SK-N-SH treated with all-trans-retinoic acid at 6 μM for 48 hours (cell line): ENCODE data around the gene SMC6.

Experiments
- ATAC-seq: fragments of 200-7000 bp; cut with Tn5 transposase; 3 replicates; pipeline ENCODE4 v1.9.1; 2020; ENCODE audit warnings: mild to moderate bottlenecking, moderate library complexity
- ARNTL ChIP-seq: fragments of 450-650 bp; formaldehyde crosslinking; IDR thresholded peaks from 2 replicates; pipeline ENCODE4 v1.5.0; 2020; ENCODE audit warnings: low read depth, mild to moderate bottlenecking, moderate library complexity, borderline replicate concordance
- BACH2 ChIP-seq: fragments of 250-450 bp; sonication (Bioruptor Pico); IDR thresholded peaks from 2 replicates; pipeline ENCODE4 v1.9.0; 2021; ENCODE audit warnings: mild to moderate bottlenecking, borderline replicate concordance
- CSDC2 ChIP-seq: fragments of 250-450 bp; sonication (Bioruptor Pico); IDR thresholded peaks from 2 replicates; pipeline ENCODE4 v1.5.0; 2020; ENCODE audit warnings: mild to moderate bottlenecking, moderate library complexity
- ESRRG ChIP-seq: fragments of 250-450 bp; sonication (Bioruptor Pico); IDR thresholded peaks from 2 replicates; pipeline ENCODE4 v1.6.1; 2021; ENCODE audit warnings: mild to moderate bottlenecking
- GLIS3 ChIP-seq: fragments of 250-450 bp; sonication (Bioruptor Pico); IDR thresholded peaks from 2 replicates; pipeline ENCODE4 v1.5.0; 2020; ENCODE audit warnings: mild to moderate bottlenecking, moderate library complexity
- ISL1 ChIP-seq: fragments of 250-450 bp; sonication (Bioruptor Pico); IDR thresholded peaks from 2 replicates; pipeline ENCODE4 v2.1.2; 2022; ENCODE audit warnings: mild to moderate bottlenecking, moderate library complexity
- OSR1 ChIP-seq: fragments of 250-450 bp; sonication (Bioruptor Pico); IDR thresholded peaks from 2 replicates; pipeline ENCODE4 v1.8.0; 2022; ENCODE audit warnings: moderate library complexity, mild to moderate bottlenecking, inconsistent platforms
- RARB ChIP-seq: fragments of 250-450 bp; sonication (Bioruptor Pico); IDR thresholded peaks from 2 replicates; pipeline ENCODE4 v1.8.0; 2021; ENCODE audit warnings: mild to moderate bottlenecking, moderate library complexity
- SNAI2 ChIP-seq: fragments of 250-450 bp; sonication (Bioruptor Pico); IDR thresholded peaks from 2 replicates; pipeline ENCODE4 v1.5.0; 2020; ENCODE audit warnings: mild to moderate bottlenecking, moderate library complexity
- TCF4 ChIP-seq: fragments of 250-450 bp; sonication (Bioruptor Pico); IDR thresholded peaks from 2 replicates; pipeline ENCODE4 v1.8.0; 2021; ENCODE audit warnings: mild to moderate bottlenecking, moderate library complexity, borderline replicate concordance
- TOX ChIP-seq: fragments of 250-450 bp; sonication (Bioruptor Pico); IDR thresholded peaks from 2 replicates; pipeline ENCODE4 v1.8.0; 2021; ENCODE audit warnings: mild to moderate bottlenecking, moderate library complexity, borderline replicate concordance
- ZC3H10 ChIP-seq: fragments of 250-450 bp; sonication (Bioruptor Pico); IDR thresholded peaks from 2 replicates; pipeline ENCODE4 v1.5.1; 2021; ENCODE audit warnings: mild to moderate bottlenecking, moderate library complexity
- ZFP30 ChIP-seq: fragments of 450-650 bp; formaldehyde crosslinking; IDR thresholded peaks from 2 replicates; pipeline ENCODE4 v1.5.0; 2022; ENCODE audit warnings: mild to moderate bottlenecking, moderate library complexity
- ZNF565 ChIP-seq: fragments of 450-650 bp; formaldehyde crosslinking; conservative IDR thresholded peaks from 2 replicates; pipeline ENCODE4 v1.5.0; 2020; ENCODE audit warnings: low read depth, mild to moderate bottlenecking, moderate library complexity
- ZNF70 ChIP-seq: fragments of 450-650 bp; formaldehyde crosslinking; IDR thresholded peaks from 2 replicates; pipeline ENCODE4 v1.5.0; 2020; ENCODE audit warnings: mild to moderate bottlenecking, moderate library complexity
- ZNF8 ChIP-seq: fragments of 450-650 bp; formaldehyde crosslinking; IDR thresholded peaks from 2 replicates; pipeline ENCODE4 v1.5.0; 2020; ENCODE audit warnings: mild to moderate bottlenecking, moderate library complexity
- TF ChIP-seq, protein P1 (sequence below): fragments of 250-450 bp; sonication (Bioruptor Pico); IDR thresholded peaks from 2 replicates; pipeline ENCODE4 v1.5.0; 2020; ENCODE audit warnings: mild to moderate bottlenecking, moderate library complexity
- TF ChIP-seq, protein P2 (sequence below): fragments of 250-450 bp; sonication (Bioruptor Pico); IDR thresholded peaks from 2 replicates; pipeline ENCODE4 v1.5.1; 2020; ENCODE audit warnings: low read depth, mild to moderate bottlenecking, moderate library complexity
- TF ChIP-seq, protein P3 (sequence below): fragments of 250-450 bp; sonication (Bioruptor Pico); IDR thresholded peaks from 2 replicates; pipeline ENCODE4 v1.8.0; 2021; ENCODE audit warnings: low read depth, mild to moderate bottlenecking, moderate library complexity, borderline replicate concordance
- TF ChIP-seq, protein P4 (sequence below): fragments of 250-450 bp; sonication (Bioruptor Pico); IDR thresholded peaks from 2 replicates; pipeline ENCODE4 v1.5.1; 2021; ENCODE audit warnings: mild to moderate bottlenecking, moderate library complexity
- TF ChIP-seq, protein P5 (sequence below): fragments of 250-450 bp; sonication (Bioruptor Pico); IDR thresholded peaks from 2 replicates; pipeline ENCODE4 v1.8.0; 2020; ENCODE audit warnings: mild to moderate bottlenecking, moderate library complexity, borderline replicate concordance

The SMC6 gene

DNA sequence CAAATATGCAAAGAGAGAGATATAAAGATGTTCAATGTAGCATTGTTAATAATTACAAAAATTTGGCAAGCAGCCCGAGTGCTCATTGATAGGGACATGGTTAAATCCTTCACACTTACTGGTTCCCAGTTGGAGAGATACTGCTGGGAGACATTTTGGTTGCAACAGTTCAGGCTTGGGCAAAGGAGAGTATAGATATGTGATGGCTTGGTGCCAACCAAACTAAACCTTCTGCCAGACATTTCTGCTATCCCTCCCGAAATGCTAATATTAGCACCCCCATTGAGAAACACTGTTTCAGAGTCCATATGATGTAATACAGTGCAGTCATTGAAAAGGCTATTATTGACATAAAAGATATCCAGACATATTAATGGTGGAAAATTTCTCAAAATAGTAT, 11.8 kb upstream of the SMC6 start:
- no peak for ATAC-seq
- TF ChIP-seq ESRRG (CRISPR knock-in tag) (no peak), ZC3H10 (CRISPR knock-in tag) (no peak), TCF4 (CRISPR knock-in tag) (no peak), RARB (CRISPR knock-in tag) (no peak), ZNF70 (CRISPR knock-in tag) (no peak), OSR1 (CRISPR knock-in tag) (no peak), ZNF8 (CRISPR knock-in tag) (no peak), ZNF565 (CRISPR knock-in tag) (no peak), ARNTL (no peak), SNAI2 (no peak), TOX (CRISPR knock-in tag) (no peak), BACH2 (CRISPR knock-in tag) (no peak), CSDC2 (CRISPR knock-in tag) (no peak)
- TF ChIP-seq, protein P1, sequence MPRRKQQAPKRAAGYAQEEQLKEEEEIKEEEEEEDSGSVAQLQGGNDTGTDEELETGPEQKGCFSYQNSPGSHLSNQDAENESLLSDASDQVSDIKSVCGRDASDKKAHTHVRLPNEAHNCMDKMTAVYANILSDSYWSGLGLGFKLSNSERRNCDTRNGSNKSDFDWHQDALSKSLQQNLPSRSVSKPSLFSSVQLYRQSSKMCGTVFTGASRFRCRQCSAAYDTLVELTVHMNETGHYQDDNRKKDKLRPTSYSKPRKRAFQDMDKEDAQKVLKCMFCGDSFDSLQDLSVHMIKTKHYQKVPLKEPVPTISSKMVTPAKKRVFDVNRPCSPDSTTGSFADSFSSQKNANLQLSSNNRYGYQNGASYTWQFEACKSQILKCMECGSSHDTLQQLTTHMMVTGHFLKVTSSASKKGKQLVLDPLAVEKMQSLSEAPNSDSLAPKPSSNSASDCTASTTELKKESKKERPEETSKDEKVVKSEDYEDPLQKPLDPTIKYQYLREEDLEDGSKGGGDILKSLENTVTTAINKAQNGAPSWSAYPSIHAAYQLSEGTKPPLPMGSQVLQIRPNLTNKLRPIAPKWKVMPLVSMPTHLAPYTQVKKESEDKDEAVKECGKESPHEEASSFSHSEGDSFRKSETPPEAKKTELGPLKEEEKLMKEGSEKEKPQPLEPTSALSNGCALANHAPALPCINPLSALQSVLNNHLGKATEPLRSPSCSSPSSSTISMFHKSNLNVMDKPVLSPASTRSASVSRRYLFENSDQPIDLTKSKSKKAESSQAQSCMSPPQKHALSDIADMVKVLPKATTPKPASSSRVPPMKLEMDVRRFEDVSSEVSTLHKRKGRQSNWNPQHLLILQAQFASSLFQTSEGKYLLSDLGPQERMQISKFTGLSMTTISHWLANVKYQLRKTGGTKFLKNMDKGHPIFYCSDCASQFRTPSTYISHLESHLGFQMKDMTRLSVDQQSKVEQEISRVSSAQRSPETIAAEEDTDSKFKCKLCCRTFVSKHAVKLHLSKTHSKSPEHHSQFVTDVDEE (CRISPR knock-in tag): no peak
- TF ChIP-seq, protein P2, sequence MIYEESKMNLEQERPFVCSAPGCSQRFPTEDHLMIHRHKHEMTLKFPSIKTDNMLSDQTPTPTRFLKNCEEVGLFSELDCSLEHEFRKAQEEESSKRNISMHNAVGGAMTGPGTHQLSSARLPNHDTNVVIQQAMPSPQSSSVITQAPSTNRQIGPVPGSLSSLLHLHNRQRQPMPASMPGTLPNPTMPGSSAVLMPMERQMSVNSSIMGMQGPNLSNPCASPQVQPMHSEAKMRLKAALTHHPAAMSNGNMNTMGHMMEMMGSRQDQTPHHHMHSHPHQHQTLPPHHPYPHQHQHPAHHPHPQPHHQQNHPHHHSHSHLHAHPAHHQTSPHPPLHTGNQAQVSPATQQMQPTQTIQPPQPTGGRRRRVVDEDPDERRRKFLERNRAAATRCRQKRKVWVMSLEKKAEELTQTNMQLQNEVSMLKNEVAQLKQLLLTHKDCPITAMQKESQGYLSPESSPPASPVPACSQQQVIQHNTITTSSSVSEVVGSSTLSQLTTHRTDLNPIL: no peak
- TF ChIP-seq, protein P3, sequence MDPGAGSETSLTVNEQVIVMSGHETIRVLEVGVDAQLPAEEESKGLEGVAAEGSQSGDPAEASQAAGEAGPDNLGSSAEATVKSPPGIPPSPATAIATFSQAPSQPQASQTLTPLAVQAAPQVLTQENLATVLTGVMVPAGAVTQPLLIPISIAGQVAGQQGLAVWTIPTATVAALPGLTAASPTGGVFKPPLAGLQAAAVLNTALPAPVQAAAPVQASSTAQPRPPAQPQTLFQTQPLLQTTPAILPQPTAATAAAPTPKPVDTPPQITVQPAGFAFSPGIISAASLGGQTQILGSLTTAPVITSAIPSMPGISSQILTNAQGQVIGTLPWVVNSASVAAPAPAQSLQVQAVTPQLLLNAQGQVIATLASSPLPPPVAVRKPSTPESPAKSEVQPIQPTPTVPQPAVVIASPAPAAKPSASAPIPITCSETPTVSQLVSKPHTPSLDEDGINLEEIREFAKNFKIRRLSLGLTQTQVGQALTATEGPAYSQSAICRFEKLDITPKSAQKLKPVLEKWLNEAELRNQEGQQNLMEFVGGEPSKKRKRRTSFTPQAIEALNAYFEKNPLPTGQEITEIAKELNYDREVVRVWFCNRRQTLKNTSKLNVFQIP: no peak

DNA sequence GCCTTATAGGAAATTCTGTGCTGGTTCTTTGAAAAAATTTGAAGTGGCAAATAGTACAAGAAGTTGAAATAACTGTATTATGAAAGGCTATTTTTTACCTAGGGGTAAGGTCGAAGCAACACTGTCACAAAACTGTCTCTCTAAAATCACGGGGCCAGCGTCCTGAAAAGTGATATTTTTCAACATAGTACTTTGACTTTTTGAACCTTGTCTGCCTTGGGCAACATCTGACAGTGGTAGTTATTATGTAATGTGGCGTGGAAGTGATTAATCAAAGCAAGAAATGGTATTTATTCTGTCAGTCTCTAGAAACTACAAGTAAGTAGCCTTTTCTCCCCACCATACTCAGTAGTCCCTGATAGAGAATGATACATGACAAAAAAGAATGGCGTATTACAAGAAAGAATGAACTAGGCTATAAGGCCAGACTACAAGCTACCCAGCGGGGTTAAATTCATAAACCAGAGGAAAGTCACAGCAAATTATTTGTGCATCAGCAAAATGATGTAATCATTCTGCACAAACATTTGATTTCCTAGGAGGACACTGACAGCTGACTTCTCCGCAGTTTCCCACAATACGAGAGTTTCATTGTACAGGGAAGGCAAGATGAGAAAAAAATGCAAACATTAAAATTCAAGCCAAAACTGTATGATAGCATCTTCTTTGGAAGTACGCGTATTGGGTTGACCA, 10.2 kb upstream of the SMC6 start:
- no peak for ATAC-seq
- TF ChIP-seq CSDC2 (CRISPR knock-in tag) (no peak), SNAI2 (no peak), ZFP30 (CRISPR knock-in tag) (no peak), ARNTL (no peak), ZNF70 (CRISPR knock-in tag) (no peak), ESRRG (CRISPR knock-in tag) (no peak), RARB (CRISPR knock-in tag) (no peak), ZC3H10 (CRISPR knock-in tag) (no peak), TCF4 (CRISPR knock-in tag) (no peak), BACH2 (CRISPR knock-in tag) (no peak), ZNF565 (CRISPR knock-in tag) (no peak), GLIS3 (CRISPR knock-in tag) (no peak), OSR1 (CRISPR knock-in tag) (no peak)
- TF ChIP-seq, protein P4, sequence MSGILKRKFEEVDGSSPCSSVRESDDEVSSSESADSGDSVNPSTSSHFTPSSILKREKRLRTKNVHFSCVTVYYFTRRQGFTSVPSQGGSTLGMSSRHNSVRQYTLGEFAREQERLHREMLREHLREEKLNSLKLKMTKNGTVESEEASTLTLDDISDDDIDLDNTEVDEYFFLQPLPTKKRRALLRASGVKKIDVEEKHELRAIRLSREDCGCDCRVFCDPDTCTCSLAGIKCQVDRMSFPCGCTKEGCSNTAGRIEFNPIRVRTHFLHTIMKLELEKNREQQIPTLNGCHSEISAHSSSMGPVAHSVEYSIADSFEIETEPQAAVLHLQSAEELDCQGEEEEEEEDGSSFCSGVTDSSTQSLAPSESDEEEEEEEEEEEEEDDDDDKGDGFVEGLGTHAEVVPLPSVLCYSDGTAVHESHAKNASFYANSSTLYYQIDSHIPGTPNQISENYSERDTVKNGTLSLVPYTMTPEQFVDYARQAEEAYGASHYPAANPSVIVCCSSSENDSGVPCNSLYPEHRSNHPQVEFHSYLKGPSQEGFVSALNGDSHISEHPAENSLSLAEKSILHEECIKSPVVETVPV (CRISPR knock-in tag): no peak
- TF ChIP-seq, protein P5, sequence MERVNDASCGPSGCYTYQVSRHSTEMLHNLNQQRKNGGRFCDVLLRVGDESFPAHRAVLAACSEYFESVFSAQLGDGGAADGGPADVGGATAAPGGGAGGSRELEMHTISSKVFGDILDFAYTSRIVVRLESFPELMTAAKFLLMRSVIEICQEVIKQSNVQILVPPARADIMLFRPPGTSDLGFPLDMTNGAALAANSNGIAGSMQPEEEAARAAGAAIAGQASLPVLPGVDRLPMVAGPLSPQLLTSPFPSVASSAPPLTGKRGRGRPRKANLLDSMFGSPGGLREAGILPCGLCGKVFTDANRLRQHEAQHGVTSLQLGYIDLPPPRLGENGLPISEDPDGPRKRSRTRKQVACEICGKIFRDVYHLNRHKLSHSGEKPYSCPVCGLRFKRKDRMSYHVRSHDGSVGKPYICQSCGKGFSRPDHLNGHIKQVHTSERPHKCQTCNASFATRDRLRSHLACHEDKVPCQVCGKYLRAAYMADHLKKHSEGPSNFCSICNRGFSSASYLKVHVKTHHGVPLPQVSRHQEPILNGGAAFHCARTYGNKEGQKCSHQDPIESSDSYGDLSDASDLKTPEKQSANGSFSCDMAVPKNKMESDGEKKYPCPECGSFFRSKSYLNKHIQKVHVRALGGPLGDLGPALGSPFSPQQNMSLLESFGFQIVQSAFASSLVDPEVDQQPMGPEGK (CRISPR knock-in tag): no peak

DNA sequence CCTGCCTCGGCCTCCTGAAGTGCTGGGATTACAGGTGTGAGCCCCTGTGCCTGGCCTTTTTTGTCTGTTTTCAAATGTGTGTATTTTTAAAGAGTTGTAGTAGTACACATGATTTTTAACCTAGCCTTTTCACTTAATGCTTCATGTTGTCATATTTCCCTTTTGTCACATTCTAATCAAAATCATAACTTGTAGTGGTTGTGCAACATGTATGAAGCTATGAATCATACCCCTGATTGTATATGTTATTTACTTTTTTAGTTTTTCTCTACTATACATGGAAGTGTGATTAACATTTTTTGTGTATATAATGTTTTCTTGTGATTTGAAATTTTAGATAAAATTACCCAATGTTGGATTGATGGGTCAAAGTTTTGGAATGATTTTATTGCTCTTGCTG, 8.8 kb upstream of the SMC6 start:
- no peak for ATAC-seq
- TF ChIP-seq, protein P3: no peak
- no peak for TF ChIP-seq ESRRG (CRISPR knock-in tag)
- TF ChIP-seq, protein P5 (CRISPR knock-in tag): no peak
- TF ChIP-seq, protein P4 (CRISPR knock-in tag): no peak
- TF ChIP-seq ISL1: no peak
- no peak for TF ChIP-seq BACH2 (CRISPR knock-in tag)
- TF ChIP-seq ARNTL: no peak
- no peak for TF ChIP-seq CSDC2 (CRISPR knock-in tag)
